ENCODE results near the gene DDIT3. TPM values are rescaled to one million over a fixed set of nuclear protein-coding genes. Genes with fewer than 3 reads are reported as not detected.
"Not testable (repeated sequence)": the region's sequence is repeated elsewhere in the genome, so short reads cannot be mapped to it uniquely, and the experiment has no call there.

Gene DDIT3
- total RNA-seq, 2 donors from 2014 or later = 9.9 to 12.4 TPM

DNA sequence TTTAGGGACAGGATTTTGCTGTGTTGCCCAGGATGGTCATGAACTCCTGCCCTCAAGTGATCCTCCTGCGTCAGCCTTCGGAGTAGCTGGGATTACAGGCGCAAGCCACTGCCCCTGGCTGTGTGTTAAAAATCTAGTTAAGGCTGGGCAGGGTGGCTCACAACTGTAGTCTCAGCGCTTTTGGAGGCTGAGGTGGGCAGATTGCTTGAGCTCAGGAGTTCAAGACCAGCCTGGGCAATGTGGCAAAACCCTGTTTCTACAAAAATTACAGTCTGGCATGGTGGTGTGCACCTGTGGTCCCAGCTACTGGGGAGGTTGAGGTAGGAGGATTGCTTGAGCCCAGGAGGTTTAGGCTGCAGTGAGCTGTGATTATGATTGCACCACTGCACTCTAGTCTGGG lies 9.2 kb downstream of the DDIT3 start:
- Mint-ChIP-seq H3K4me1 (peaks cover 17% of the 10 kb centered on the region), H3K27ac (no peak overlapping the region), H3K36me3 (ENCODE audit: low read depth) (peaks cover 79% of the 10 kb centered on the region), H3K27me3 (ENCODE audit: insufficient read depth) (no peaks in the 10 kb centered on the region), H3K4me3 (no peak overlapping the region), H3K9me3 (peaks cover 22% of the 10 kb centered on the region)
- DNase-seq = no peak
- H3K4me3 ChIP-seq (ENCODE audit: low read length) = no peak overlapping the region
- H3K36me3 ChIP-seq (ENCODE audit: control insufficient read depth, insufficient read depth, low read length) = peaks cover 79% of the 10 kb centered on the region
- H3K4me1 ChIP-seq (ENCODE audit: control insufficient read depth, insufficient read depth, low read length) = peaks cover 10% of the 10 kb centered on the region
- WGBS, 2 experiments (ENCODE audit: insufficient coverage in 1 of 2, insufficient read length in 1 of 2) = 97 to 100% methylated on average over 4 of the region's 4 CpGs
- H3K27me3 ChIP-seq (ENCODE audit: control insufficient read depth, insufficient read depth, low read length, poor library complexity, severe bottlenecking) = no peaks in the 10 kb centered on the region
- TF ChIP-seq, protein P1, sequence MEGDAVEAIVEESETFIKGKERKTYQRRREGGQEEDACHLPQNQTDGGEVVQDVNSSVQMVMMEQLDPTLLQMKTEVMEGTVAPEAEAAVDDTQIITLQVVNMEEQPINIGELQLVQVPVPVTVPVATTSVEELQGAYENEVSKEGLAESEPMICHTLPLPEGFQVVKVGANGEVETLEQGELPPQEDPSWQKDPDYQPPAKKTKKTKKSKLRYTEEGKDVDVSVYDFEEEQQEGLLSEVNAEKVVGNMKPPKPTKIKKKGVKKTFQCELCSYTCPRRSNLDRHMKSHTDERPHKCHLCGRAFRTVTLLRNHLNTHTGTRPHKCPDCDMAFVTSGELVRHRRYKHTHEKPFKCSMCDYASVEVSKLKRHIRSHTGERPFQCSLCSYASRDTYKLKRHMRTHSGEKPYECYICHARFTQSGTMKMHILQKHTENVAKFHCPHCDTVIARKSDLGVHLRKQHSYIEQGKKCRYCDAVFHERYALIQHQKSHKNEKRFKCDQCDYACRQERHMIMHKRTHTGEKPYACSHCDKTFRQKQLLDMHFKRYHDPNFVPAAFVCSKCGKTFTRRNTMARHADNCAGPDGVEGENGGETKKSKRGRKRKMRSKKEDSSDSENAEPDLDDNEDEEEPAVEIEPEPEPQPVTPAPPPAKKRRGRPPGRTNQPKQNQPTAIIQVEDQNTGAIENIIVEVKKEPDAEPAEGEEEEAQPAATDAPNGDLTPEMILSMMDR (conservative IDR thresholded peaks at IDR 0.05) = no peak
- H3K9ac ChIP-seq (ENCODE audit: extremely low read depth, low read length, poor library complexity, severe bottlenecking) = no peak overlapping the region
- H3K27ac ChIP-seq (ENCODE audit: low read depth, low read length) = no peak overlapping the region
- peaks cover 5% of the 10 kb centered on the region for H3K9me3 ChIP-seq (ENCODE audit: control insufficient read depth, low read length)

GRCh38 chr12:57507796-57508195 lies 12.5 kb downstream of the DDIT3 start:
- H3K27me3 Mint-ChIP-seq (ENCODE audit: insufficient read depth) = not testable (repeated sequence)
- peaks cover 80% of the 10 kb centered on the region for H3K36me3 ChIP-seq (ENCODE audit: control insufficient read depth, insufficient read depth, low read length)

GRCh38 chr12:57506541-57506940 lies 13.8 kb downstream of the DDIT3 start:
- WGBS, 2 experiments (ENCODE audit: insufficient coverage in 1 of 2, insufficient read length in 1 of 2) = 92 to 100% methylated on average over 2 to 3 of the region's 4 CpGs
- not testable (repeated sequence) for H3K4me1 ChIP-seq (ENCODE audit: control insufficient read depth, insufficient read depth, low read length); H3K4me3 Mint-ChIP-seq; H3K9ac ChIP-seq (ENCODE audit: extremely low read depth, low read length, poor library complexity, severe bottlenecking); H3K4me1 Mint-ChIP-seq; H3K27ac ChIP-seq (ENCODE audit: low read depth, low read length); H3K4me3 ChIP-seq (ENCODE audit: low read length); H3K27me3 Mint-ChIP-seq (ENCODE audit: insufficient read depth); H3K27ac Mint-ChIP-seq; H3K27me3 ChIP-seq (ENCODE audit: control insufficient read depth, insufficient read depth, low read length, poor library complexity, severe bottlenecking); DNase-seq
- Histone ChIP-seq H3K9me3 (ENCODE audit: control insufficient read depth, low read length) (peaks cover 33% of the 10 kb centered on the region), H3K36me3 (ENCODE audit: control insufficient read depth, insufficient read depth, low read length) (peaks cover 79% of the 10 kb centered on the region)
- peaks cover 82% of the 10 kb centered on the region for H3K36me3 Mint-ChIP-seq (ENCODE audit: low read depth)
- H3K9me3 Mint-ChIP-seq = peaks cover 39% of the 10 kb centered on the region

More at GRCh38 chr12:57507796-57508195, 12.5 kb downstream of the DDIT3 start:
- not testable (repeated sequence) for H3K4me3 Mint-ChIP-seq; H3K9ac ChIP-seq (ENCODE audit: extremely low read depth, low read length, poor library complexity, severe bottlenecking); H3K27ac ChIP-seq (ENCODE audit: low read depth, low read length); DNase-seq; H3K4me1 ChIP-seq (ENCODE audit: control insufficient read depth, insufficient read depth, low read length); H3K4me1 Mint-ChIP-seq; H3K4me3 ChIP-seq (ENCODE audit: low read length); H3K27me3 ChIP-seq (ENCODE audit: control insufficient read depth, insufficient read depth, low read length, poor library complexity, severe bottlenecking); H3K27ac Mint-ChIP-seq
- 96% methylated on average over 5 of the region's 28 CpGs; no CpG with 5 or more reads in 1 of the 2 experiments for WGBS, 2 experiments (ENCODE audit: insufficient coverage in 1 of 2, insufficient read length in 1 of 2)
- Mint-ChIP-seq H3K36me3 (ENCODE audit: low read depth) (peaks cover 84% of the 10 kb centered on the region), H3K9me3 (peaks cover 39% of the 10 kb centered on the region)
- peaks cover 28% of the 10 kb centered on the region for H3K9me3 ChIP-seq (ENCODE audit: control insufficient read depth, low read length)

- H3K36me3 Mint-ChIP-seq (ENCODE audit: low read depth) = peaks cover 86% of the 10 kb centered on the region
- not testable (repeated sequence) for H3K4me3 ChIP-seq (ENCODE audit: low read length); H3K27ac Mint-ChIP-seq; H3K27me3 ChIP-seq (ENCODE audit: control insufficient read depth, insufficient read depth, low read length, poor library complexity, severe bottlenecking); DNase-seq; H3K27me3 Mint-ChIP-seq (ENCODE audit: insufficient read depth); H3K4me1 Mint-ChIP-seq; H3K27ac ChIP-seq (ENCODE audit: low read depth, low read length); H3K4me1 ChIP-seq (ENCODE audit: control insufficient read depth, insufficient read depth, low read length); H3K9ac ChIP-seq (ENCODE audit: extremely low read depth, low read length, poor library complexity, severe bottlenecking); H3K4me3 Mint-ChIP-seq
- WGBS, 2 experiments (ENCODE audit: insufficient coverage in 1 of 2, insufficient read length in 1 of 2) = 97 to 99% methylated on average over 11 to 21 of the region's 22 CpGs
- peaks cover 47% of the 10 kb centered on the region for H3K9me3 ChIP-seq (ENCODE audit: control insufficient read depth, low read length)
- peaks cover 24% of the 10 kb centered on the region for H3K9me3 Mint-ChIP-seq
- peaks cover 86% of the 10 kb centered on the region for H3K36me3 ChIP-seq (ENCODE audit: control insufficient read depth, insufficient read depth, low read length)
Measured at GRCh38 chr12:57502311-57502969, 17.9 kb downstream of the DDIT3 start.

All from endodermal cell (in vitro differentiated cells).